HCT116 (cell line): ENCODE measurements around the gene BST1. TPM values are rescaled to one million over a fixed set of nuclear protein-coding genes. Genes with fewer than 3 reads are reported as not detected.

ENCODE experiments used
- ATAC-seq: fragments of 200-7000 bp; cut with Tn5 transposase; 2 replicates; pipeline ENCODE4 v1.9.1; 2020; ENCODE audit warnings: mild to moderate bottlenecking, moderate library complexity
- BruUV-seq: library from RNA; stranded (reverse); fragments of 400-500 nt; replicated peaks from 2 replicates; lab custom pipeline; 2021; lab: Mats Ljungman, UMichigan
- CTCF ChIA-PET: fragments of 300-600 bp; sonication (Branson Sonifier 250); formaldehyde crosslinking; loops from one replicate; lab custom pipeline; 2021; ENCODE audit warnings: antibody characterized with exemption; lab: Charles Lee
- POLR2A ChIA-PET: fragments of 300-600, 350-600 bp; sonication (Branson Sonifier 250); formaldehyde crosslinking; loops from one replicate; lab custom pipeline; 2021; ENCODE audit warnings: antibody characterized with exemption; lab: Charles Lee
- RAD21 ChIA-PET, 2 experiments: fragments of 300-600 bp; sonication (Branson Sonifier 250); formaldehyde crosslinking; loops; one replicate each; lab custom pipeline; 2023; ENCODE audit warnings: low total read pairs in 2 of 2; ENCODE audit not compliant: uncharacterized antibody in 2 of 2, unreplicated experiment in 2 of 2, low non-redundant PET in 1 of 2; lab: Charles Lee
- DNase-seq: peaks from one replicate; pipeline ENCODE4 v3.0.0-alpha.2; 2010; ENCODE audit warnings: low read depth, low spot score
- H2AFZ ChIP-seq: fragments of 200-600 bp; shearing (Covaris generic), sonication (generic); 2 replicates; pipeline ENCODE4 v1.6.1; 2017; ENCODE audit warnings: low read depth, mixed run types, mixed read lengths, antibody characterized with exemption, low read length; ENCODE audit not compliant: poor library complexity, severe bottlenecking
- H3K27ac ChIP-seq: 2 replicates; pipeline ENCODE4 v1.5.1; 2012; ENCODE audit warnings: low read depth, low read length
- H3K27me3 ChIP-seq: fragments of 200-600 bp; sonication (generic); 2 replicates; pipeline ENCODE4 v1.6.1; 2016; ENCODE audit warnings: mixed run types, low read length, mixed read lengths; ENCODE audit not compliant: insufficient read depth
- H3K36me3 ChIP-seq, 2 experiments: fragments of 200-500 bp in 1 of 2; fragments of 200-600 bp in 1 of 2; sonication (Bioruptor generic) in 1 of 2; sonication (generic) in 1 of 2; 2 replicates each; pipeline versions ENCODE4 v1.5.1 to v1.6.1; 2014 to 2016; ENCODE audit warnings: low read length in 2 of 2, inconsistent platforms in 1 of 2, mixed read lengths in 1 of 2, mixed run types in 1 of 2; ENCODE audit not compliant: insufficient read depth in 2 of 2, control insufficient read depth in 1 of 2
- H3K4me1 ChIP-seq, 2 experiments: fragments of 200-600 bp in 1 of 2; sonication (generic) in 1 of 2; 2 replicates each; pipeline versions ENCODE4 v1.5.1 to v1.6.1; 2012 to 2017; ENCODE audit warnings: low read length in 2 of 2, inconsistent platforms in 1 of 2, mild to moderate bottlenecking in 1 of 2, mixed read lengths in 1 of 2, mixed run types in 1 of 2, moderate library complexity in 1 of 2; ENCODE audit not compliant: insufficient read depth in 2 of 2, control insufficient read depth in 1 of 2
- H3K4me2 ChIP-seq: fragments of 200-600 bp; sonication (generic); 2 replicates; pipeline ENCODE4 v1.6.1; 2017; ENCODE audit warnings: mixed run types, low read length, mixed read lengths
- H3K4me3 ChIP-seq, 2 experiments: fragments of 200-600 bp in 1 of 2; sonication (generic) in 1 of 2; replicated peaks in 1 of 2; 2 replicates each; pipeline ENCODE4 v1.5.1; 2011 to 2016; ENCODE audit warnings: low read length in 2 of 2, control low read depth in 1 of 2, low read depth in 1 of 2, mild to moderate bottlenecking in 1 of 2, mixed read lengths in 1 of 2, mixed run types in 1 of 2
- H3K79me2 ChIP-seq: fragments of 200-600 bp; sonication (generic); 2 replicates; pipeline ENCODE4 v1.6.1; 2017; ENCODE audit warnings: mild to moderate bottlenecking, mixed run types, low read length, moderate library complexity, mixed read lengths; ENCODE audit not compliant: insufficient read depth
- H3K9ac ChIP-seq: fragments of 200-600 bp; sonication (generic); 2 replicates; pipeline ENCODE4 v1.6.1; 2016; ENCODE audit warnings: low read length, mixed read lengths
- H3K9me2 ChIP-seq: fragments of 200-600 bp; sonication (generic), shearing (Covaris generic); 2 replicates; pipeline ENCODE4 v1.6.1; 2017; ENCODE audit warnings: mixed run types, mild to moderate bottlenecking, moderate library complexity; ENCODE audit not compliant: insufficient read depth
- H3K9me3 ChIP-seq, 2 experiments: fragments of 200-500 bp in 1 of 2; fragments of 200-600 bp in 1 of 2; sonication (Bioruptor generic) in 1 of 2; sonication (generic) in 1 of 2; 2 replicates each; pipeline ENCODE4 v1.6.1; 2014 to 2017; ENCODE audit warnings: low read length in 2 of 2, mixed read lengths in 2 of 2, inconsistent platforms in 1 of 2, low read depth in 1 of 2, mild to moderate bottlenecking in 1 of 2, mixed run types in 1 of 2, moderate library complexity in 1 of 2; ENCODE audit not compliant: control insufficient read depth in 1 of 2, insufficient read depth in 1 of 2
- H4K20me1 ChIP-seq: fragments of 200-600 bp; sonication (generic), shearing (Covaris generic); 2 replicates; pipeline ENCODE4 v1.6.1; 2017; ENCODE audit warnings: mixed run types, mild to moderate bottlenecking, moderate library complexity; ENCODE audit not compliant: insufficient read depth
- ELF1 ChIP-seq: IDR thresholded peaks from 2 replicates; pipeline ENCODE4 v1.6.1; 2012; ENCODE audit warnings: low read depth, borderline replicate concordance
- JUND ChIP-seq: IDR thresholded peaks from 2 replicates; pipeline ENCODE4 v1.6.1; 2012
- POLR2A ChIP-seq: IDR thresholded peaks from 2 replicates; pipeline ENCODE4 v1.7.0; 2011; ENCODE audit warnings: borderline replicate concordance; ENCODE audit not compliant: insufficient read depth, insufficient read length; ENCODE audit errors: extremely low read depth
- RAD21 ChIP-seq: IDR thresholded peaks from 2 replicates; pipeline ENCODE4 v1.6.1; 2012; ENCODE audit warnings: low read depth, mild to moderate bottlenecking
- SP1 ChIP-seq: IDR thresholded peaks from 2 replicates; pipeline ENCODE4 v1.6.1; 2012; ENCODE audit warnings: low read depth
- SRF ChIP-seq: IDR thresholded peaks from 2 replicates; pipeline ENCODE4 v1.6.1; 2012; ENCODE audit warnings: low read depth
- ZFX ChIP-seq: fragments of 450-650 bp; IDR thresholded peaks from 2 replicates; pipeline ENCODE4 v1.6.1; 2017
- intact Hi-C: fragments of 100-400 bp; cut with micrococcal nuclease; formaldehyde crosslinking; loops from 2 replicates; pipeline ENCODE4 v1.10.0; 2022
- total RNA-seq: library from RNA; stranded (reverse); gene quantifications from one replicate; pipeline ENCODE4 v1.2.1, GENCODE V29; 2021; ENCODE audit not compliant: unreplicated experiment
- TF ChIP-seq, protein P1 (sequence below): IDR thresholded peaks from 2 replicates; pipeline ENCODE4 v1.6.1; 2012
- TF ChIP-seq, protein P2 (sequence below): IDR thresholded peaks from 2 replicates; pipeline ENCODE4 v1.6.1; 2012; ENCODE audit warnings: low read depth

The BST1 gene
- total RNA-seq, 1 experiment from 2014 or later = 0.44 TPM

DNA sequence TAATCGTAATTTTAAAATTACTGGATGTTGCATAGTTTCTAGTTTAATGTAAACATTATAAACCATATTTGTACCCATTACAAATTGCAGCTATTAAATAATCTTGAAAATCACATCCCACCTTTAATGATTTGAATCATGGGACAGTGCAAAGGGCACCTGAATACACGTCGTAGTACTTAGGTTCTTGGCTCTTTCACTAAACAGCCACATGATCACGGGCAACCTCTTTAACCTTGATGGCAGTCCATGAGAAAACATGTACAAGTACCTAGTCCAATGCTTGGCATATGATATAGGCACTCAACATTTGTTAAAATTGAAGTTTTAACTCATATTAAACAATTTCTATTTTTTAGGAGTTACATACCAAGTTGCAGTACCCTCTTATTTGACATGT, 35.9 kb upstream of the BST1 start:
- CTCF ChIA-PET = no interaction called here
- Histone ChIP-seq H3K9me2 (no peaks in the 10 kb centered on the region), H3K4me3 (no peak overlapping the region), H2AFZ (no peak overlapping the region), H3K9me3 (no peaks in the 10 kb centered on the region), H3K27ac (no peak overlapping the region), H3K9ac (no peak overlapping the region), H3K4me1 (peaks cover 5 to 39% of the 10 kb centered on the region in 2 experiments; a peak in 3 of 4 replicates), H3K27me3 (no peaks in the 10 kb centered on the region), H4K20me1 (no peaks in the 10 kb centered on the region), H3K4me2 (no peak overlapping the region), H3K79me2 (peaks cover 46% of the 10 kb centered on the region), H3K36me3 (no peaks in the 10 kb centered on the region)
- POLR2A ChIA-PET = no interaction called here
- no peak for ATAC-seq
- DNase-seq = no peak
- TF ChIP-seq SP1 (no peak), JUND (no peak), POLR2A (no peak), SRF (no peak), RAD21 (no peak), ELF1 (no peak), ZFX (no peak)
- TF ChIP-seq, protein P1, sequence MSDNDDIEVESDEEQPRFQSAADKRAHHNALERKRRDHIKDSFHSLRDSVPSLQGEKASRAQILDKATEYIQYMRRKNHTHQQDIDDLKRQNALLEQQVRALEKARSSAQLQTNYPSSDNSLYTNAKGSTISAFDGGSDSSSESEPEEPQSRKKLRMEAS = no peak
- TF ChIP-seq, protein P2, sequence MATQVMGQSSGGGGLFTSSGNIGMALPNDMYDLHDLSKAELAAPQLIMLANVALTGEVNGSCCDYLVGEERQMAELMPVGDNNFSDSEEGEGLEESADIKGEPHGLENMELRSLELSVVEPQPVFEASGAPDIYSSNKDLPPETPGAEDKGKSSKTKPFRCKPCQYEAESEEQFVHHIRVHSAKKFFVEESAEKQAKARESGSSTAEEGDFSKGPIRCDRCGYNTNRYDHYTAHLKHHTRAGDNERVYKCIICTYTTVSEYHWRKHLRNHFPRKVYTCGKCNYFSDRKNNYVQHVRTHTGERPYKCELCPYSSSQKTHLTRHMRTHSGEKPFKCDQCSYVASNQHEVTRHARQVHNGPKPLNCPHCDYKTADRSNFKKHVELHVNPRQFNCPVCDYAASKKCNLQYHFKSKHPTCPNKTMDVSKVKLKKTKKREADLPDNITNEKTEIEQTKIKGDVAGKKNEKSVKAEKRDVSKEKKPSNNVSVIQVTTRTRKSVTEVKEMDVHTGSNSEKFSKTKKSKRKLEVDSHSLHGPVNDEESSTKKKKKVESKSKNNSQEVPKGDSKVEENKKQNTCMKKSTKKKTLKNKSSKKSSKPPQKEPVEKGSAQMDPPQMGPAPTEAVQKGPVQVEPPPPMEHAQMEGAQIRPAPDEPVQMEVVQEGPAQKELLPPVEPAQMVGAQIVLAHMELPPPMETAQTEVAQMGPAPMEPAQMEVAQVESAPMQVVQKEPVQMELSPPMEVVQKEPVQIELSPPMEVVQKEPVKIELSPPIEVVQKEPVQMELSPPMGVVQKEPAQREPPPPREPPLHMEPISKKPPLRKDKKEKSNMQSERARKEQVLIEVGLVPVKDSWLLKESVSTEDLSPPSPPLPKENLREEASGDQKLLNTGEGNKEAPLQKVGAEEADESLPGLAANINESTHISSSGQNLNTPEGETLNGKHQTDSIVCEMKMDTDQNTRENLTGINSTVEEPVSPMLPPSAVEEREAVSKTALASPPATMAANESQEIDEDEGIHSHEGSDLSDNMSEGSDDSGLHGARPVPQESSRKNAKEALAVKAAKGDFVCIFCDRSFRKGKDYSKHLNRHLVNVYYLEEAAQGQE = no peak
- RAD21 ChIA-PET = no interaction called here
- intact Hi-C loops = no loop called here
- no TSS peak for BruUV-seq
